ENCODE results near the gene PRELID2.

- TF ChIP-seq POLR2A (IDR thresholded peaks at IDR 0.05) (no peak), EP300 (IDR thresholded peaks at IDR 0.05) (no peak), CTCF (IDR thresholded peaks at IDR 0.05) (no peak)
Observed at GRCh38 chr5:145812877-145813276, 22.3 kb downstream of the PRELID2 start.

Data from gastroesophageal sphincter (tissue), 3 donors.